Choroid plexus epithelial cell (primary cell): ENCODE results near the gene SMIM35.

Experiments used
- DNase-seq: peaks from one replicate; pipeline ENCODE4 v3.0.0-alpha.2; 2010; ENCODE audit warnings: low read depth
- H3K4me3 ChIP-seq: 2 replicates; pipeline ENCODE4 v1.5.1; 2011; ENCODE audit warnings: low read depth, mild to moderate bottlenecking, control low read depth, low read length, moderate library complexity
- CTCF ChIP-seq: conservative IDR thresholded peaks from 2 replicates; pipeline ENCODE4 v1.5.1; 2011; ENCODE audit warnings: low read depth, mild to moderate bottlenecking, control low read depth, inconsistent platforms, low read length, moderate library complexity

SMIM35 gene

GRCh38 chr11:118117790-118118601, 31.2 kb upstream of the SMIM35 start:
- no peak for DNase-seq
- no peak overlapping the region for H3K4me3 ChIP-seq
- TF ChIP-seq CTCF, result no peak

DNA sequence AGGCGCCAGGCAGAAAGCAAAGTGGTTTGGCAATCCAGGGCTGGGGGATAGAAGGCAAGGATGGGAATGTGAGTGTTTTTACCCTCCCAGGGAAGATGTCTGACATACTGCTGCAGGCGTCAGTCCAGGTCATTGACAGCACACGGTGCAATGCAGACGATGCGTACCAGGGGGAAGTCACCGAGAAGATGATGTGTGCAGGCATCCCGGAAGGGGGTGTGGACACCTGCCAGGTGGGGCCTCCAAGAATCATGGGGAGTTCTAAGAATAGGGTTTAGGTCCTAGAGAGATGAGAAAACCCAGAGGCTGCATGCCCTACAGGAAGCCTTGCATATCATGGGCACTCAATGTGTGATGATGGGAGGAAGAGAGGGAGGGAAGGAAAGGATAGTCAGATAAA, 28.3 kb upstream of the SMIM35 start:
- H3K4me3 ChIP-seq, result no peak overlapping the region
- no peak for TF ChIP-seq CTCF
- DNase-seq, result no peak

DNA sequence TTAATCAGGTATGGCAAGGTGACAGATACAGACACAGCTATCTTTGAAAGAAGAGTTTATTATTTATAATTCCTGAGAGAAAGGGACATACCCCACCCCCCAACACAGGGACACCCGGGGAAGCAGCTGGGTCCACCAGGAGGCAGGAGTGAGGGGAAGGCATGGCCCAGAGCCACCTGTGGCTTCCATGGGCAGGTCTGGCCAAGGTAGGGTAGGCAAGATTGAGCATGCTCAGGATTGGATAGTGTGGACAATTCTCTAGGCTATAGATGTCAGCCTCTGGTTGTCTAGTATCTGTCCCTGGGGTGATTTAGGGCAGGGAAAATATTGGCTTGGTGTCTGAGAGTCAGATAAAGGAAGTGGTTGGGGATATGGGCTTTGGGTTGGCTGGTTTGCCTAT, 27.5 kb upstream of the SMIM35 start:
- H3K4me3 ChIP-seq, result no peak overlapping the region
- DNase-seq, result no peak
- TF ChIP-seq CTCF, result no peak

- no peak overlapping the region for H3K4me3 ChIP-seq
- DNase-seq, result no peak
- no peak for TF ChIP-seq CTCF
Measured at GRCh38 chr11:118112711-118113430, 26.1 kb upstream of the SMIM35 start.

DNA sequence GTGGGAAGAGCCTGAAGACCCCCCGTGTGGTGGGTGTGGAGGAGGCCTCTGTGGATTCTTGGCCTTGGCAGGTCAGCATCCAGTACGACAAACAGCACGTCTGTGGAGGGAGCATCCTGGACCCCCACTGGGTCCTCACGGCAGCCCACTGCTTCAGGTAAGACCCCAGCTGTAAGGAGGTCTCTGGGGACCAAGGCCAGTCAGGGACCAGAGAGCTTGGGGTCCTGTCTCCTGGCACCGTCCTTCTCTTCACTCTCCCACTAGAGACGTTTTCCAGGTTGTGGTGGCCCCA, 24.9 kb upstream of the SMIM35 start:
- H3K4me3 ChIP-seq, result no peak overlapping the region
- no peak for DNase-seq
- TF ChIP-seq CTCF, result no peak

DNA sequence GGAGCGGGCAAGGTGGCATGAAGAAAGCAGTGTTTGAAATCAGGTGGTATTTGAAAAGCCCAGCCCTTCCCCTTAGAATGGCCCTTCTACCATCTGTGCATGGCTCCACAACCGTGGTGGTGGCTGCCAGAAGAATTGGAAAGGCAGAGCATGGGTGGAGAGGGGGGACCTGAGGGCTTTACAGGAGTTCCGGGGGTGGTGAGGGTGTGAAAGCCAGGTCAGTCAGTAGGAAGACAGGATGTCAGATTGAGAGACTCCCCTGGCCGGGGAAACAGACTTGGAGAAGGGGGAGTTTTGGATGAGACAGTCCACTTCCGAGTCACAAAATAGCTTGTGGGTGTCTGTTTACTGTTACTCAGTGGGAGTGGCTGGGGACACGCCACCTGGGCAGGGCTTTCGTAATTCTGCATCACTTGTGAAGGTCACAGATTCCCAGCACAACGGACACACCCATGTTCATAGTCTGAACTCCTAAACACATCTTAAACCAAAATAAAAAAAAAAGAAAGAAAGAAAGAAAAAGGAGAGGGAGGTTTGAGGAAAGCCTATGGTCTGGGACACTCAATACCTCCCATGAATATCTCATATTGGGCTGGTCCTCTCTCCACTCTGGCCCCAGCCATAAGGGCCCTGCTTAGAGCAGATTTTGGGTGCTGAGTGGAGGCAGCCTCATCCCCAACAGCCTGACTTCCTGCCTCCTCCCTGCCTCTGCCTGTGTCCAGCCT, 24.4 kb upstream of the SMIM35 start:
- H3K4me3 ChIP-seq, result no peak overlapping the region
- TF ChIP-seq CTCF, result no peak
- DNase-seq, result no peak
